Measurements from ENCODE around the gene ZNF562.

DNA sequence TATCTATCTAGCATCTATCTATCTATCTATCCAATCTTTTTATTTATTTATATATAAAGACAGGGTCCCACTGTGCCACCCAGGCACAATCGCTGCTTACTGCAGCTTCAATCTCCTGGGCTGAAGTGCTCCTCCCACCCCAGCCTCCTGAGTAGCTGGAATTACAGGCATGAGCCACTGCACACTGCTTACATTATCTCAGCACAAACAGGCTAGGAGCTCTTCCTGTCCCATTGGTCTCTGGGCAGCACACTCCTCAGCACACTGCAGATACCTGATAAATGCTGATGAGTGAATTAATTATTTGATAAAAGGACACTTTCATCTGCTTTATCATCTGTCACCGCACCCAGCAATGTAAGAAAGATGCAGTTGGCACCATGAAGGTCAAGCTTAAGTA, 16.1 kb downstream of the ZNF562 start:
- TF ChIP-seq EZH2 (IDR thresholded peaks at IDR 0.05; ENCODE audit: insufficient read depth, low read length) = no peak
- TF ChIP-seq, protein P1, sequence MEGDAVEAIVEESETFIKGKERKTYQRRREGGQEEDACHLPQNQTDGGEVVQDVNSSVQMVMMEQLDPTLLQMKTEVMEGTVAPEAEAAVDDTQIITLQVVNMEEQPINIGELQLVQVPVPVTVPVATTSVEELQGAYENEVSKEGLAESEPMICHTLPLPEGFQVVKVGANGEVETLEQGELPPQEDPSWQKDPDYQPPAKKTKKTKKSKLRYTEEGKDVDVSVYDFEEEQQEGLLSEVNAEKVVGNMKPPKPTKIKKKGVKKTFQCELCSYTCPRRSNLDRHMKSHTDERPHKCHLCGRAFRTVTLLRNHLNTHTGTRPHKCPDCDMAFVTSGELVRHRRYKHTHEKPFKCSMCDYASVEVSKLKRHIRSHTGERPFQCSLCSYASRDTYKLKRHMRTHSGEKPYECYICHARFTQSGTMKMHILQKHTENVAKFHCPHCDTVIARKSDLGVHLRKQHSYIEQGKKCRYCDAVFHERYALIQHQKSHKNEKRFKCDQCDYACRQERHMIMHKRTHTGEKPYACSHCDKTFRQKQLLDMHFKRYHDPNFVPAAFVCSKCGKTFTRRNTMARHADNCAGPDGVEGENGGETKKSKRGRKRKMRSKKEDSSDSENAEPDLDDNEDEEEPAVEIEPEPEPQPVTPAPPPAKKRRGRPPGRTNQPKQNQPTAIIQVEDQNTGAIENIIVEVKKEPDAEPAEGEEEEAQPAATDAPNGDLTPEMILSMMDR (IDR thresholded peaks at IDR 0.05; ENCODE audit: insufficient read depth, low read depth, low read length) = no peak

Data from astrocyte (in vitro differentiated cells and primary cell).